Gastroesophageal sphincter (tissue), 3 donors: ENCODE measurements around the gene CHKA.

Experiments
- POLR2A ChIP-seq, 2 donors: fragments of 450-650 bp; IDR thresholded peaks; one replicate each; pipeline ENCODE4 v1.6.1; 2017; ENCODE audit warnings: antibody characterized with exemption in 2 of 2, mild to moderate bottlenecking in 2 of 2, moderate library complexity in 1 of 2
- TF ChIP-seq, protein P1 (sequence below), 4 experiments: fragments of 200-600 bp in 2 of 4; fragments of 450-650 bp in 2 of 4; sonication (generic) in 1 of 4; IDR thresholded peaks; one replicate each; pipeline ENCODE4 v1.5.1; 2017 to 2019; ENCODE audit warnings: antibody characterized with exemption in 4 of 4, mild to moderate bottlenecking in 2 of 4, moderate library complexity in 2 of 4

GRCh38 chr11:68052137-68052873 lies 68.9 kb downstream of the CHKA start:
- TF ChIP-seq, protein P1, sequence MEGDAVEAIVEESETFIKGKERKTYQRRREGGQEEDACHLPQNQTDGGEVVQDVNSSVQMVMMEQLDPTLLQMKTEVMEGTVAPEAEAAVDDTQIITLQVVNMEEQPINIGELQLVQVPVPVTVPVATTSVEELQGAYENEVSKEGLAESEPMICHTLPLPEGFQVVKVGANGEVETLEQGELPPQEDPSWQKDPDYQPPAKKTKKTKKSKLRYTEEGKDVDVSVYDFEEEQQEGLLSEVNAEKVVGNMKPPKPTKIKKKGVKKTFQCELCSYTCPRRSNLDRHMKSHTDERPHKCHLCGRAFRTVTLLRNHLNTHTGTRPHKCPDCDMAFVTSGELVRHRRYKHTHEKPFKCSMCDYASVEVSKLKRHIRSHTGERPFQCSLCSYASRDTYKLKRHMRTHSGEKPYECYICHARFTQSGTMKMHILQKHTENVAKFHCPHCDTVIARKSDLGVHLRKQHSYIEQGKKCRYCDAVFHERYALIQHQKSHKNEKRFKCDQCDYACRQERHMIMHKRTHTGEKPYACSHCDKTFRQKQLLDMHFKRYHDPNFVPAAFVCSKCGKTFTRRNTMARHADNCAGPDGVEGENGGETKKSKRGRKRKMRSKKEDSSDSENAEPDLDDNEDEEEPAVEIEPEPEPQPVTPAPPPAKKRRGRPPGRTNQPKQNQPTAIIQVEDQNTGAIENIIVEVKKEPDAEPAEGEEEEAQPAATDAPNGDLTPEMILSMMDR (IDR thresholded peaks at IDR 0.05), result no peak
- TF ChIP-seq POLR2A (IDR thresholded peaks at IDR 0.05), result no peak
